Measurements from ENCODE around the gene SNTA1.

GRCh38 chr20:33393609-33394008 lies 50.0 kb downstream of the SNTA1 start:
- TF ChIP-seq CTCF (optimal IDR thresholded peaks at IDR 0.05 in 1 of 3, IDR thresholded peaks at IDR 0.05 in 1 of 3, conservative IDR thresholded peaks at IDR 0.05 in 1 of 3; ENCODE audit: extremely low read depth in 1 of 3, insufficient read depth in 2 of 3, low read length in 3 of 3) (no peak), EZH2 (IDR thresholded peaks at IDR 0.05; ENCODE audit: low read length) (no peak)
